ENCODE data around the gene CALR3. TPM values are rescaled to one million over a fixed set of nuclear protein-coding genes. Genes with fewer than 3 reads are reported as not detected.
"Not testable (repeated sequence)": the region's sequence is repeated elsewhere in the genome, so short reads cannot be mapped to it uniquely, and the experiment has no call there.

Gene CALR3
- total RNA-seq, 2 donors from 2014 or later = not detected

GRCh38 chr19:16476401-16476800 lies 19.6 kb downstream of the CALR3 start:
- Histone ChIP-seq H3K4me3 (no peak overlapping the region), H3K27ac (no peak overlapping the region), H3K27me3 (replicated peaks; ENCODE audit: insufficient read depth) (no peaks in the 10 kb centered on the region), H3K4me1 (ENCODE audit: control insufficient read depth in 1 of 2, low read depth in 2 of 2) (peaks cover 0 to 5% of the 10 kb centered on the region in 2 donors), H3K36me3 (no peaks in the 10 kb centered on the region), H3K9me3 (no peaks in the 10 kb centered on the region)
- DNase-seq (ENCODE audit: low spot score) (no peak), ATAC-seq (ENCODE audit: insufficient number of reproducible peaks, low FRiP score, low read depth) (no peak)
- TF ChIP-seq CTCF (IDR thresholded peaks at IDR 0.05) = no peak

- ATAC-seq (ENCODE audit: insufficient number of reproducible peaks, low FRiP score, low read depth) = no peak
- Histone ChIP-seq H3K27me3 (replicated peaks; ENCODE audit: insufficient read depth) (no peaks in the 10 kb centered on the region), H3K4me1 (ENCODE audit: control insufficient read depth in 1 of 2, low read depth in 2 of 2) (peaks cover 12 to 22% of the 10 kb centered on the region in 2 donors), H3K9me3 (no peaks in the 10 kb centered on the region), H3K27ac (no peak overlapping the region), H3K36me3 (no peaks in the 10 kb centered on the region), H3K4me3 (no peak overlapping the region)
- TF ChIP-seq CTCF (IDR thresholded peaks at IDR 0.05) = no peak
- DNase-seq (ENCODE audit: low spot score) = no peak
Measured at GRCh38 chr19:16473875-16474392, 22.0 kb downstream of the CALR3 start.

GRCh38 chr19:16472992-16473391 lies 23.0 kb downstream of the CALR3 start:
- Histone ChIP-seq H3K4me1 (ENCODE audit: control insufficient read depth in 1 of 2, low read depth in 2 of 2) (peaks cover 12 to 22% of the 10 kb centered on the region in 2 donors), H3K9me3 (no peaks in the 10 kb centered on the region), H3K4me3 (no peak overlapping the region), H3K27ac (no peak overlapping the region), H3K36me3 (no peaks in the 10 kb centered on the region), H3K27me3 (replicated peaks; ENCODE audit: insufficient read depth) (no peaks in the 10 kb centered on the region)
- ATAC-seq (ENCODE audit: insufficient number of reproducible peaks, low FRiP score, low read depth) (no peak), DNase-seq (ENCODE audit: low spot score) (no peak)
- TF ChIP-seq CTCF (IDR thresholded peaks at IDR 0.05) = no peak

GRCh38 chr19:16472559-16472899 lies 23.4 kb downstream of the CALR3 start:
- not testable (repeated sequence) for H3K27me3 ChIP-seq (replicated peaks; ENCODE audit: insufficient read depth); H3K9me3 ChIP-seq; ATAC-seq (ENCODE audit: insufficient number of reproducible peaks, low FRiP score, low read depth); DNase-seq (ENCODE audit: low spot score); H3K36me3 ChIP-seq
- H3K27ac ChIP-seq = peak overlapping the region; percentile 82
- H3K4me3 ChIP-seq = peak overlapping the region; percentile 89
- peaks cover 12 to 22% of the 10 kb centered on the region in 2 donors for H3K4me1 ChIP-seq (ENCODE audit: control insufficient read depth in 1 of 2, low read depth in 2 of 2)

- H3K27ac ChIP-seq = peak overlapping the region in 1 of 2 donors; percentile 55
- no peaks in the 10 kb centered on the region for H3K36me3 ChIP-seq
- H3K9me3 ChIP-seq = no peaks in the 10 kb centered on the region
- peak overlapping the region; percentile 89 for H3K4me3 ChIP-seq
- ATAC-seq (ENCODE audit: insufficient number of reproducible peaks, low FRiP score, low read depth) (no peak), DNase-seq (ENCODE audit: low spot score) (no peak)
- peaks cover 12 to 22% of the 10 kb centered on the region in 2 donors for H3K4me1 ChIP-seq (ENCODE audit: control insufficient read depth in 1 of 2, low read depth in 2 of 2)
- no peaks in the 10 kb centered on the region for H3K27me3 ChIP-seq (replicated peaks; ENCODE audit: insufficient read depth)
- no peak for TF ChIP-seq CTCF (IDR thresholded peaks at IDR 0.05)
Measured at GRCh38 chr19:16470911-16471811, 24.8 kb downstream of the CALR3 start.

Data from thoracic aorta (tissue), 2 donors.